Breast epithelium (tissue), 4 donors: ENCODE measurements around the gene DSC3. TPM values are rescaled to one million over a fixed set of nuclear protein-coding genes. Genes with fewer than 3 reads are reported as not detected.
"Not testable (repeated sequence)": the region's sequence is repeated elsewhere in the genome, so short reads cannot be mapped to it uniquely, and the experiment has no call there.

Source experiments
- DNase-seq, 2 donors: peaks; one replicate each; pipeline ENCODE4 v3.0.0-alpha.2; 2019; ENCODE audit warnings: low spot score in 2 of 2
- H3K27ac ChIP-seq, 2 donors: fragments of 200-600 bp; sonication (generic) in 1 of 2; one replicate each; pipeline ENCODE4 v1.5.1; 2016 to 2019; ENCODE audit warnings: mild to moderate bottlenecking in 1 of 2
- H3K27me3 ChIP-seq, 2 donors: fragments of 200-600 bp; sonication (generic) in 1 of 2; one replicate each; pipeline versions ENCODE4 v1.5.1 to v1.6.0; 2017 to 2019; ENCODE audit warnings: control low read depth in 1 of 2, mild to moderate bottlenecking in 1 of 2
- H3K36me3 ChIP-seq: fragments of 200-600 bp; one replicate; pipeline ENCODE4 v1.5.1; 2019
- H3K4me1 ChIP-seq, 2 donors: fragments of 200-600 bp; sonication (generic); one replicate each; pipeline ENCODE4 v1.5.1; 2016 to 2019; ENCODE audit warnings: control low read depth in 1 of 2
- H3K4me3 ChIP-seq, 3 donors: fragments of 200-600 bp; sonication (generic); 1 replicate in 2 of 3; 2 replicates in 1 of 3; pipeline ENCODE4 v1.5.1; 2016 to 2019; ENCODE audit warnings: mild to moderate bottlenecking in 3 of 3, moderate library complexity in 2 of 3
- H3K9me3 ChIP-seq, 2 donors: fragments of 200-600 bp; sonication (generic) in 1 of 2; one replicate each; pipeline ENCODE4 v1.5.1; 2016 to 2019; ENCODE audit warnings: control low read depth in 1 of 2
- POLR2A ChIP-seq: fragments of 450-650 bp; IDR thresholded peaks from one replicate; pipeline ENCODE4 v1.6.1; 2016; ENCODE audit warnings: antibody characterized with exemption, mild to moderate bottlenecking, moderate library complexity
- POLR2AphosphoS5 ChIP-seq, 3 donors: sonication (generic); formaldehyde crosslinking; IDR thresholded peaks; one replicate each; pipeline ENCODE4 v1.6.1; 2017; ENCODE audit warnings: antibody characterized with exemption in 3 of 3
- intact Hi-C: fragments of 100-400 bp; cut with DNase I; formaldehyde crosslinking; loops from one replicate; pipeline ENCODE4 v1.15.1; 2023; ENCODE audit warnings: low total_unique reads
- total RNA-seq, 3 donors: library from RNA; depleted of rRNA; stranded (reverse); fragments of >200 nt; gene quantifications; one replicate each; pipeline ENCODE4 v1.1.0, GENCODE V29; 2016
- TF ChIP-seq, protein P1 (sequence below), 3 donors: fragments of 450-650 bp; IDR thresholded peaks; one replicate each; pipeline ENCODE4 v1.5.1; 2016 to 2017; ENCODE audit warnings: antibody characterized with exemption in 3 of 3, mild to moderate bottlenecking in 3 of 3, moderate library complexity in 3 of 3

The DSC3 gene
- total RNA-seq, 3 donors from 2014 or later, result 17.0 to 54.3 TPM; not detected in 1

DNA sequence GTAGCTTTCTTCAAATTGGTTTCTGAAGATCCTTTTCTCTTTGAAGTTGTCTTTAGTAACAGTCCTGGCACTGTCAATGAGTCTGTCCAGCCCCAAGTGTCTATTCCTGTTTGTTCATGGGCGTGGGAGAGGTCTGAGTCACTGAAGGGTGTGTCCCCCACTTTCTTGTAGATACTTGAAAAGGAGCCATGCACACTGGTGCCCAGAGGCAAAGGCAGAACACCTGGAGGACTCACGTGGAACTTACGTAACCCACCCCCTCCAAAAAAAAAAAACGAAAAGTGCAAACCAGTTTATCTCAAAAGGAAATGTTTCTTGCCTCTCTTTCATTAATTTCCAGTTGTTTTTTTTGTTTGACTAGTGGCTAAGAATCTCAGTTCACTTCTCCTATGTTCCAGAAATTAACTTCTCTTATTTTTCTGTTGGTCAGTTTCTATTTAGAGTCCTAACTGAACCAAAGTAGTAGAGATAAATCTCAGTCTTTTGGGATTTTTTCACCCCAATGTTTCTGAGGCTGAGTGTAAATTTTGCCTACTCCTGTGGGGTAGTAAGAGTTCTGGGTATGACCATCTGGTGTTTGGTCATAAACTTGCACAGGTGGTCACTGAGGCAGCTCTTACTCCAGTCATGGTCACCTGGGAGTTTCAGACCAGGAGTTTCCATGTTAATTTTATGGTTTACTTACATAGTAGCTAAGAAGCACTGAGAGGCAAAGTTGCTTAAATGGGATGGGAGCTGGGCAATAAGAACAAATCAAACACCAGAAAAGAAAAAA is 54.9 kb downstream of the DSC3 start:
- no peaks in the 10 kb centered on the region for H3K36me3 ChIP-seq
- no peaks in the 10 kb centered on the region for H3K4me1 ChIP-seq
- DNase-seq, result peak in 1 of 2 donors; percentile 85
- H3K4me3 ChIP-seq, result peak overlapping the region in 1 of 3 donors; percentile 5
- H3K27me3 ChIP-seq, result no peaks in the 10 kb centered on the region
- peak overlapping the region; percentile 19 to 37 for H3K27ac ChIP-seq
- intact Hi-C loops, result no loop called here
- H3K9me3 ChIP-seq, result no peaks in the 10 kb centered on the region
- TF ChIP-seq, protein P1, sequence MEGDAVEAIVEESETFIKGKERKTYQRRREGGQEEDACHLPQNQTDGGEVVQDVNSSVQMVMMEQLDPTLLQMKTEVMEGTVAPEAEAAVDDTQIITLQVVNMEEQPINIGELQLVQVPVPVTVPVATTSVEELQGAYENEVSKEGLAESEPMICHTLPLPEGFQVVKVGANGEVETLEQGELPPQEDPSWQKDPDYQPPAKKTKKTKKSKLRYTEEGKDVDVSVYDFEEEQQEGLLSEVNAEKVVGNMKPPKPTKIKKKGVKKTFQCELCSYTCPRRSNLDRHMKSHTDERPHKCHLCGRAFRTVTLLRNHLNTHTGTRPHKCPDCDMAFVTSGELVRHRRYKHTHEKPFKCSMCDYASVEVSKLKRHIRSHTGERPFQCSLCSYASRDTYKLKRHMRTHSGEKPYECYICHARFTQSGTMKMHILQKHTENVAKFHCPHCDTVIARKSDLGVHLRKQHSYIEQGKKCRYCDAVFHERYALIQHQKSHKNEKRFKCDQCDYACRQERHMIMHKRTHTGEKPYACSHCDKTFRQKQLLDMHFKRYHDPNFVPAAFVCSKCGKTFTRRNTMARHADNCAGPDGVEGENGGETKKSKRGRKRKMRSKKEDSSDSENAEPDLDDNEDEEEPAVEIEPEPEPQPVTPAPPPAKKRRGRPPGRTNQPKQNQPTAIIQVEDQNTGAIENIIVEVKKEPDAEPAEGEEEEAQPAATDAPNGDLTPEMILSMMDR (IDR thresholded peaks at IDR 0.05), result no peak
- TF ChIP-seq POLR2A (no peak), POLR2AphosphoS5 (IDR thresholded peaks at IDR 0.05) (peak in 1 of 3 donors; percentile 46)

DNA sequence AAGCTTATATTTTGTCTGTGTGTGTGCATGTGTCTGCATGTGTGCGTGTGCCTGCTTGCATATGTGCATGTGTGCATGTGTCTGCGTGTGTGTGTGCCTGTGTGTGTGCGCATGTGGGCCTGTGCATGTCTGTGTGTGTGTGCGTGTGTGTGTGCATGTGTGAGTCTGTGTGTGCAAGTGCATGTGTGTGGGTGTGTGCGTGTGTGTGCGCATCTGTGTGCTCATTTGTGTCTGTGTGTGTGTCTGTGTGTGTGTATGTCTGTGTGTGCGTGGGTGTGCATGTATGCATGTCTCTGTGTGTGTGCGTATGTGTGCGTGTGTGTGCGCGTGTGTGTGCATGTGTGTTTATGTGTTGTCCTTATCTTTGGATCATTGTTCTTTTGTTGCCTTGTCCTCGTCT is 56.8 kb downstream of the DSC3 start:
- no peaks in the 10 kb centered on the region for H3K4me1 ChIP-seq
- H3K27ac ChIP-seq, result no peak overlapping the region
- no peak for TF ChIP-seq POLR2AphosphoS5 (IDR thresholded peaks at IDR 0.05)
- TF ChIP-seq POLR2A, result no peak
- TF ChIP-seq, protein P1 (IDR thresholded peaks at IDR 0.05), result no peak
- intact Hi-C loops, result no loop called here
- no peak overlapping the region for H3K4me3 ChIP-seq
- no peaks in the 10 kb centered on the region for H3K27me3 ChIP-seq
- DNase-seq, result no peak
- no peaks in the 10 kb centered on the region for H3K9me3 ChIP-seq
- H3K36me3 ChIP-seq, result no peaks in the 10 kb centered on the region

DNA sequence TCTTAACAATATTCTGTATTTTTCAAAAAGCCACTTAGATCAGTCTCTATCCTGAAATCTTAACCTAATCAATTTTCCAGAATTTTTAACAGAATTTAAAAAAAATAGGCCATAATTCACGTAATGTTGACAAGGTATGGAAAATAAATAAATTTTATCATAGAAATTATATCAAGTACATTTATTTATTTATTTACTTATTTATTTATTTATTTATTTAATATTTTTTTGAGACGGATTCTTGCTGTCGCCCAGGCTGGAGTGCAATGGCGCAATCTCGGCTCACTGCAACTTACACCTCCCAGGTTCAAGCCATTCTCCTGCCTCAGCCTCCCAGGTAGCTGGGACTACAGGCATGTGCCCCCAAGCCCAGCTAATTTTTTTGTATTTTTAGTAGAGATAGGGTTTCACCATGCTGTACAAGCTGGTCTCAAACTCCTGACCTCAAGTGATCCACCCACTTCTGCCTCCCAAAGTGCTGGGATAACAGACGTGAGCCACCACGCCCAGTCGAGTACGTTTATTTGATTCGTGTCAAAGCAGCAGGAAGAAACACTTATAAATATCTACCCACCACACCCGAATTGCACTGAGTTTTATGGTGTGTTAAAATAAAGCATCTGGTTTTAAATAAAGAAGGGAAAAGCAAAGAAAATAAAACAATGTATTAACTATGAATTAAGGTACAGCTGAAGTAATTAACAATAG is 60.1 kb downstream of the DSC3 start:
- TF ChIP-seq, protein P1 (IDR thresholded peaks at IDR 0.05), result no peak
- no peak for TF ChIP-seq POLR2A
- TF ChIP-seq POLR2AphosphoS5 (IDR thresholded peaks at IDR 0.05), result no peak
- no peak for DNase-seq
- Histone ChIP-seq H3K9me3 (no peaks in the 10 kb centered on the region), H3K36me3 (no peaks in the 10 kb centered on the region), H3K27me3 (no peaks in the 10 kb centered on the region), H3K4me3 (no peak overlapping the region), H3K4me1 (no peaks in the 10 kb centered on the region), H3K27ac (no peak overlapping the region)
- intact Hi-C loops, result no loop called here

DNA sequence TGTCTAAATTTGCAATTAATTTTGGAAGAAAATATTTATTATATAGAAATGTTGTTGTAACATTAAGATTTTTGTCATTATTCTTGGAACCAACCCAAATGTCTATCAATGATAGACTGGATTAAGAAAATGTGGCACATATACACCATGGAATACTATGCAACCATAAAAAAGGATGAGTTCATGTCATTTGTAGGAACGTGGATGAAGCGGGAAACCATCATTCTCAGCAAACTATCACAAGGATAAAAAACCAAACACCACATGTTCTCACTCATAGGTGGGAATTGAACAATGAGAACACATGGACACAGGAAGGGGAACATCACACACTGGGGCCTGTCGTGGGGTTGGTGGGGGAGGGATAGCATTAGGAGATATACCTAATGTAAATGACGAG is 64.5 kb downstream of the DSC3 start:
- H3K9me3 ChIP-seq, DNase-seq, H3K4me1 ChIP-seq, intact Hi-C loops, H3K36me3 ChIP-seq, H3K4me3 ChIP-seq, H3K27me3 ChIP-seq, H3K27ac ChIP-seq: not testable (repeated sequence)

GRCh38 chr18:30971338-30971956 is 71.1 kb downstream of the DSC3 start:
- Histone ChIP-seq H3K9me3 (no peaks in the 10 kb centered on the region), H3K27me3 (no peaks in the 10 kb centered on the region), H3K4me3 (no peak overlapping the region), H3K36me3 (no peaks in the 10 kb centered on the region), H3K27ac (no peak overlapping the region), H3K4me1 (no peaks in the 10 kb centered on the region)
- intact Hi-C loops, result no loop called here
- TF ChIP-seq, protein P1 (IDR thresholded peaks at IDR 0.05), result peak; percentile 40 to 59 (median 56)
- TF ChIP-seq POLR2A (no peak), POLR2AphosphoS5 (IDR thresholded peaks at IDR 0.05) (no peak)
- no peak for DNase-seq
